A673 (cell line): Measurements from ENCODE around the gene SRP9. TPM values are rescaled to one million over a fixed set of nuclear protein-coding genes. Genes with fewer than 3 reads are reported as not detected.

Experiments used
- BruUV-seq: library from RNA; stranded (reverse); fragments of 400-500 nt; replicated peaks from 2 replicates; lab custom pipeline; 2021; lab: Mats Ljungman, UMichigan
- CTCF ChIA-PET: fragments of 300-600 bp; sonication (Branson Sonifier 250); formaldehyde crosslinking; loops from one replicate; lab custom pipeline; 2022; ENCODE audit warnings: antibody characterized with exemption; lab: Charles Lee
- POLR2A ChIA-PET: fragments of 300-600 bp; sonication (Branson Sonifier 250); formaldehyde crosslinking; loops from one replicate; lab custom pipeline; 2022; ENCODE audit warnings: antibody characterized with exemption; ENCODE audit not compliant: low non-redundant PET; lab: Charles Lee
- DNase-seq: peaks from one replicate; pipeline ENCODE4 v3.0.0-alpha.2; 2015; ENCODE audit warnings: low spot score
- H3K27ac ChIP-seq: fragments of 200-600 bp; sonication (generic); 2 replicates; pipeline ENCODE4 v1.5.1; 2016; ENCODE audit warnings: mixed run types, low read depth, mild to moderate bottlenecking, mixed read lengths, antibody characterized with exemption, low read length; ENCODE audit not compliant: poor library complexity, severe bottlenecking
- H3K27me3 ChIP-seq: fragments of 200-600 bp; sonication (generic); replicated peaks from 2 replicates; pipeline ENCODE4 v1.6.1; 2017; ENCODE audit warnings: mixed run types, low read depth, mild to moderate bottlenecking, mixed read lengths, antibody characterized with exemption, low read length; ENCODE audit not compliant: insufficient read depth, poor library complexity
- H3K36me3 ChIP-seq: fragments of 200-600 bp; sonication (generic); 2 replicates; pipeline ENCODE4 v1.6.1; 2016; ENCODE audit warnings: mixed run types, mild to moderate bottlenecking, mixed read lengths, antibody characterized with exemption, low read length; ENCODE audit not compliant: insufficient read depth, poor library complexity, severe bottlenecking
- H3K4me1 ChIP-seq: fragments of 200-600 bp; sonication (generic); 2 replicates; pipeline ENCODE4 v1.6.1; 2017; ENCODE audit warnings: mixed run types, mild to moderate bottlenecking, mixed read lengths, antibody characterized with exemption, low read length; ENCODE audit not compliant: insufficient read depth, poor library complexity, severe bottlenecking
- H3K4me3 ChIP-seq: fragments of 200-600 bp; sonication (generic); 2 replicates; pipeline ENCODE4 v1.5.1; 2016; ENCODE audit warnings: low read depth, mixed run types, mild to moderate bottlenecking, mixed read lengths, low read length; ENCODE audit not compliant: poor library complexity, severe bottlenecking
- H3K9me3 ChIP-seq: fragments of 200-600 bp; sonication (generic); 2 replicates; pipeline ENCODE4 v1.6.1; 2016; ENCODE audit warnings: mixed run types, low read depth, mild to moderate bottlenecking, mixed read lengths, antibody characterized with exemption, low read length; ENCODE audit not compliant: poor library complexity, severe bottlenecking
- EZH2 ChIP-seq: fragments of 200-600 bp; sonication (generic); IDR thresholded peaks from 2 replicates; pipeline ENCODE4 v1.6.1; 2017; ENCODE audit warnings: borderline replicate concordance, low read depth, mild to moderate bottlenecking, mixed read lengths, antibody characterized with exemption, low read length; ENCODE audit not compliant: poor library complexity, severe bottlenecking
- intact Hi-C: fragments of 100-400 bp; cut with micrococcal nuclease; formaldehyde crosslinking; loops from one replicate; pipeline ENCODE4 v1.10.0; 2022; ENCODE audit not compliant: unreplicated experiment
- total RNA-seq: library from RNA; stranded (reverse); gene quantifications from 2 replicates; pipeline ENCODE4 v1.2.3, GENCODE V29; 2021
- TF ChIP-seq, protein P1 (sequence below): fragments of 300-800, 200-600 bp; sonication (generic); conservative IDR thresholded peaks from 2 replicates; pipeline ENCODE4 v1.5.1; 2017; ENCODE audit warnings: low read depth, mild to moderate bottlenecking, antibody characterized with exemption, low read length, moderate library complexity, mixed read lengths

The SRP9 gene
- total RNA-seq, 1 experiment from 2014 or later = 486 TPM

DNA sequence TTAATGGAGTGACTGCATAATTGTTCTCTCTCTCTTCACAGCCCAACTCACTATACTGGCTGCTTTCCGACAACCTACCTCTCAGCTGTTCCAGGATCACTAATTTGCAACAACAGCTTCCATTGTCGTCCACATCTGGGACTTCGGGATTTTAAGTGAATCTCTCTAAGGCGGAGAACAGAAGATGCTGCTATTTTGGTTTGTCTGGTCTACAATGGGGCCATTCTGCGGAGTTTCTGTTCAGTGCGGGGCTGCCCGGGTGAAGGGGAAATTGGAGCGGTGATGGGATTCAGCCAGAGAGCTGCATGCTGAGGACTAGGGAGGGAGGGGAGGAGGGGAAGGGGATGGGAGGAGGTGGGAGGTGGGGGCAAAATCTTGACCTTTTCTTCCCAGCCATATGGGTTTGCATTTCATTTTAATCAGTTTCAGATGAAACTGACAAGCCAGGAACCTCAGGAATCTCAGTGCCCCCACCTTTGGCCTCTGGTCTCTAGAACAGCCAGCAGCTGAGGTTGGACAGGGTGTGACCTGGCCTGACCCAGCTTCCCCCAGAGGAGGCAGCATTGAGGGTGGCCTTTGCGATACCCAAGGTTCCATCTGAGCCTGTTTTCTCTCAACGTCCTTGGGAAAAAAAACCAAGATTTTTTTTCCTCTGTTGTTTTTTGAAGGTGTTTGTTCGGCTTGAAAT, 6.9 kb upstream of the SRP9 start:
- POLR2A ChIA-PET = no interaction called here
- Histone ChIP-seq H3K27me3 (no peaks in the 10 kb centered on the region), H3K27ac (no peak overlapping the region), H3K36me3 (no peaks in the 10 kb centered on the region), H3K4me3 (no peak overlapping the region), H3K4me1 (peaks cover 28% of the 10 kb centered on the region), H3K9me3 (no peaks in the 10 kb centered on the region)
- BruUV-seq = no TSS peak
- DNase-seq = no peak
- TF ChIP-seq EZH2 = no peak
- TF ChIP-seq, protein P1, sequence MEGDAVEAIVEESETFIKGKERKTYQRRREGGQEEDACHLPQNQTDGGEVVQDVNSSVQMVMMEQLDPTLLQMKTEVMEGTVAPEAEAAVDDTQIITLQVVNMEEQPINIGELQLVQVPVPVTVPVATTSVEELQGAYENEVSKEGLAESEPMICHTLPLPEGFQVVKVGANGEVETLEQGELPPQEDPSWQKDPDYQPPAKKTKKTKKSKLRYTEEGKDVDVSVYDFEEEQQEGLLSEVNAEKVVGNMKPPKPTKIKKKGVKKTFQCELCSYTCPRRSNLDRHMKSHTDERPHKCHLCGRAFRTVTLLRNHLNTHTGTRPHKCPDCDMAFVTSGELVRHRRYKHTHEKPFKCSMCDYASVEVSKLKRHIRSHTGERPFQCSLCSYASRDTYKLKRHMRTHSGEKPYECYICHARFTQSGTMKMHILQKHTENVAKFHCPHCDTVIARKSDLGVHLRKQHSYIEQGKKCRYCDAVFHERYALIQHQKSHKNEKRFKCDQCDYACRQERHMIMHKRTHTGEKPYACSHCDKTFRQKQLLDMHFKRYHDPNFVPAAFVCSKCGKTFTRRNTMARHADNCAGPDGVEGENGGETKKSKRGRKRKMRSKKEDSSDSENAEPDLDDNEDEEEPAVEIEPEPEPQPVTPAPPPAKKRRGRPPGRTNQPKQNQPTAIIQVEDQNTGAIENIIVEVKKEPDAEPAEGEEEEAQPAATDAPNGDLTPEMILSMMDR = no peak
- intact Hi-C loops = loop anchor here (10.0 kb wide), 1 partner anchor 236 kb away; no protein-coding TSS in a partner anchor
- CTCF ChIA-PET = interaction anchor here (2.1 kb wide), 1 partner anchor 296 kb away, joined by 8 read pairs; no protein-coding TSS in a partner anchor

DNA sequence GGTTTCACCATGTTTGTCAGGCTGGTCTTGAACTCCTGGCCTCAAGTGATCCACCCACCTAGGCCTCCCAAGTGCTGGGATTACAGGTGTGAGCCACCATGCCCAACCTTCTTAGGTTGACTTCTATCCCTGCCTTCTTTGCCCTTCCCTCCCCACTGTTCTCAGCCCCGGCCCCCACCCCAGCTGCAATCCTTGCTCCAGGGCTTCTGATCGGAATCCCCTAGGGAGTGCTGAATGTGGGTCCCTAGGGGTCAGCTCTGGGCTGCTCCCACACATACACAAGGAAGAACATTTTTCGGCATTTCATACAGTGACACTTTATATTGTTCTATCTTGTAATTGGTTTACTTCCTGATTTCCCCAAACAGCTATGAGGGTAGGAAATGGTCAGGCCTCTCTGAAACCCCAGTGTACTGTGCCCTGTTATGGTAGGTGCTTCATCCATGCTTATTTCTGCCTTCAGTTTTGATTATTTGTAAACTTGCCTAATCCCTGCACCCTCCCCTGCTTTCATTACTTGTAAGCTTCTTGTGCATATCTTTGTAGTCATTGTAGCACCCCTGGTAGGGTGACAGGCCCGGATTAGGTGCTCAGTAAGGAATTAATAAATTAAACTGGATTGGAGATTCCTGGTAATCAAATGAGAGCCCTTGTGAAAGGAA, 5.8 kb upstream of the SRP9 start:
- TF ChIP-seq, protein P1 = no peak
- TF ChIP-seq EZH2 = no peak
- Histone ChIP-seq H3K4me3 (no peak overlapping the region), H3K36me3 (no peaks in the 10 kb centered on the region), H3K4me1 (peaks cover 31% of the 10 kb centered on the region), H3K27me3 (no peaks in the 10 kb centered on the region), H3K9me3 (no peaks in the 10 kb centered on the region), H3K27ac (peak overlapping the region; percentile 9)
- ChIA-PET POLR2A (interaction anchor here (0.5 kb wide), 1 partner anchor 263 kb away, joined by 3 read pairs; no protein-coding TSS in a partner anchor), CTCF (interaction anchor here (0.9 to 1.8 kb wide), 6 partner anchors 25 to 297 kb away, joined by 3 to 9 read pairs (median 6); no protein-coding TSS in a partner anchor)
- no peak for DNase-seq
- BruUV-seq = no TSS peak
- intact Hi-C loops = loop anchor here (1.0 to 10.0 kb wide), 3 partner anchors 217 to 296 kb away; no protein-coding TSS in a partner anchor

DNA sequence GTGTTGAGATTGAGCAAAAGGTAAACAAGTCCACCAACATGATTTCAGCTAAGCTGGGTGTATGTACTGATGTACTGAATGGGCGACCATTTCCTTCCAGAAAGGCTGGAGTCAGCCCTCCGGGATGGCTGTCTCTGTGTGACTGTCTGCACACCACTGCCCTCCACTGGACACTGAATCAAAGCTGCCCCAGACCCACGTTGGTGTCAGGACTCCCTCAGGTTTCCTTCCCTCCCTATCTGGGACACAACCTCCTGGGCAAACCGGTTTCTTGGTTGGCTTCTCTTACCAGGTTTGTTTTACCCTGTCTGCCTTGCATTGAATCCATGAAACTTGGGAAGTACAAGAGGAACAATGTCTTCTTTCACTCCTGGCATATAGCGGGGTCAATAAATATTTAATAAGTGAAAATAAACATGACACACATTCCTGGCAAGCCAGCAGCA, 5.3 kb upstream of the SRP9 start:
- peaks cover 28% of the 10 kb centered on the region for H3K4me1 ChIP-seq
- no peaks in the 10 kb centered on the region for H3K9me3 ChIP-seq
- CTCF ChIA-PET = interaction anchor here (0.5 to 1.8 kb wide), 7 partner anchors 26 to 298 kb away, joined by 3 to 9 read pairs (median 4); no protein-coding TSS in a partner anchor
- no peak overlapping the region for H3K27ac ChIP-seq
- POLR2A ChIA-PET = no interaction called here
- no TSS peak for BruUV-seq
- intact Hi-C loops = loop anchor here (1.0 to 10.0 kb wide), 3 partner anchors 218 to 297 kb away; no protein-coding TSS in a partner anchor
- DNase-seq = peak; percentile 92
- no peaks in the 10 kb centered on the region for H3K36me3 ChIP-seq
- TF ChIP-seq, protein P1 = peak; percentile 90
- TF ChIP-seq EZH2 = no peak
- no peaks in the 10 kb centered on the region for H3K27me3 ChIP-seq
- no peak overlapping the region for H3K4me3 ChIP-seq
